GM18505 (cell line): ENCODE data around the gene POLDIP2.

ENCODE experiments used
- ATAC-seq: cut with Tn5 transposase; IDR thresholded peaks from one replicate; pipeline ENCODE4 v1.9.1; 2021; ENCODE audit not compliant: unreplicated experiment
- POLR2A ChIP-seq: IDR thresholded peaks from 4 replicates; pipeline ENCODE4 v1.6.1; 2011; ENCODE audit warnings: borderline replicate concordance; ENCODE audit not compliant: insufficient read depth, insufficient read length; ENCODE audit errors: extremely low read depth

POLDIP2 gene

GRCh38 chr17:28396635-28397239, 39.4 kb upstream of the POLDIP2 start:
- no peak for ATAC-seq
- TF ChIP-seq POLR2A, result no peak

DNA sequence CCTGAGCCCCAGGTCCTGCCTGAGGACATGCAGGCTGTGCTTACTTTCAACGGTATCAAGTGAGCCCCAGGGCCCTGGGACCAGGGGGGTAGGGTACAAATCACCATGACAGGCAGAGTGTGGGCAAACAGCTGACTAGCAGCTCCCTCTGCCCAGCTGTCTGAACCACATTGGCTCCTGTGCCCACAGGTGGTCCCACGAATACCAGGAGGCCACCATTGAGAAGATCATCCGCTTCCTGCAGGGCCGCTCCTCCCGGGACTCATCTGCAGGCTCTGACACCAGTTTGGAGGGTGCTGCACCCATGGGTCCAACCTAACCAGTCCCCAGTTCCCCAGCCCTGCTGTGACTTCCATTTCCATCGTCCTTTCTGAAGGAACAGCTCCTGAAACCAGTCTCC, 38.6 kb upstream of the POLDIP2 start:
- no peak for ATAC-seq
- TF ChIP-seq POLR2A, result no peak

GRCh38 chr17:28395426-28395825, 38.1 kb upstream of the POLDIP2 start:
- no peak for TF ChIP-seq POLR2A
- no peak for ATAC-seq

- no peak for ATAC-seq
- no peak for TF ChIP-seq POLR2A
Measured at GRCh38 chr17:28394337-28395116, 37.2 kb upstream of the POLDIP2 start.

- no peak for TF ChIP-seq POLR2A
- no peak for ATAC-seq
Measured at GRCh38 chr17:28392491-28392890, 35.2 kb upstream of the POLDIP2 start.

- no peak for TF ChIP-seq POLR2A
- no peak for ATAC-seq
Measured at GRCh38 chr17:28391401-28391800, 34.1 kb upstream of the POLDIP2 start.

DNA sequence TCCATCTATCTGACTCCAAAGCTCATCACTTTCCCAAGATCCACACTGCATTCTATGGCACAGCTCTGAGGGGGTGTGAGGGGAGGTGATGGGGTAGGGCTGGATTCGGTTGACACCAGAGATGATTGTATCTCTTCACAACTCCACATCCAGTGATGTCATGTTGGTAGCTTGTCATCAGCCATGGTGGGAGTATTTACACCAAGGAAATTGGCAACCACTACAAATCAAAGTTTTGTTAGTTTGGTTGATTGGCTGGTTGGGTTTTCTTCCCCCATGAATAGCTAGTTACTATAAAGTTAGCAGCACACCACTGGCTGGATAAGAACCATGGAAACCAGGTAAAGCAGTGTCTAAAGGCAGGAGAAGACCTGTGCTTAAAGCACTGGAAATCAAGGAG, 33.7 kb upstream of the POLDIP2 start:
- TF ChIP-seq POLR2A, result no peak
- no peak for ATAC-seq

DNA sequence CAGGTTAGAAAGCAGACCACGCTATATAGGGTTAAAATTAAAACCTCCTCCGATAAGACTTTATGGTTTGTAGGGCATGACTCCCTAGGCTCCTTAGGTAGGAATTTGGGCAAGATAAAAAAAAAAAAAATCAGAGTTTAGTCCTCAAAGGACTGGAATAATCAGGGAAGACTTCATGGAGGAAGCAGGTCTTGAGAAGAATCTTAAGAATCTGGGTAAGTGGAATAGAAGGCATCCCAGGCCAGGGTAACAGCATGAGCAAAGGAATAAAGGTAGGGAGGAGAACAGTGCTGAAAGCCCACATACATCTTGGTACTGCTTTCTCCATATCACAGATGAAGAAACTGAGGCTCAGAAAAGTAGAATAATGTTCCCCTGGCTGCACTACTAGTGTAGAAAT, 33.2 kb upstream of the POLDIP2 start:
- TF ChIP-seq POLR2A, result no peak
- no peak for ATAC-seq

DNA sequence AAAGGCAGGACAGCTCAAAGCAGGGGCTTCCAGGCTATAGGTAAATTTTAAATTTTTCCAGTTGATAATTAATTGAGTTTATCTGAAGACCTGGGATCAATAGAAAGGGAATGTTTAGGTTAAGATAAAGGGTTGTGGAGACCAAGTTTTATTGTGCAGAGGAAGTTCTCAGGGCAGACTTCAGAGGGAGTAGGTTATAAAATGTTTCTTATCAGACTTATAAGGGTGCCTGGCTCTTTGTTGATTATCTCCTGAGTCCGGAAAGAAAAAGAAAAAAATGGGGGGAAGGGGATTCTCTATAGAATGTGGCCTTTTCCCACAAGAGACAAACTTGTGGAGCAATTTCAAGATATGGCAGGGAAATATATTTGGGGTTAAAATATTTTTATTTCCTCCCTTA, 32.8 kb upstream of the POLDIP2 start:
- no peak for ATAC-seq
- TF ChIP-seq POLR2A, result no peak

DNA sequence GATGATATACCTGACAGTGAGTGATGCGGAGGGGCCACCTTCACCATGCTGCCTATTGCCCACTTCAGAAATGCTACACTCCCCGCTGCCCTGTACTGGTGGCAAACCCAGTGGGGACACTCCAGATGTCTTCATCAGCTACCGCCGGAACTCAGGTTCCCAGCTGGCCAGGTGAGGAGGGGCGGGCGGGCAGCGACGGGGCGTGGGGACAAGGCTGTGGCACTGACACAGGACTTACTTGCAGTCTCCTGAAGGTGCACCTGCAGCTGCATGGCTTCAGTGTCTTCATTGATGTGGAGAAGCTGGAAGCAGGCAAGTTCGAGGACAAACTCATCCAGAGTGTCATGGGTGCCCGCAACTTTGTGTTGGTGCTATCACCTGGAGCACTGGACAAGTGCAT, 30.8 kb upstream of the POLDIP2 start:
- no peak for TF ChIP-seq POLR2A
- ATAC-seq, result no peak

DNA sequence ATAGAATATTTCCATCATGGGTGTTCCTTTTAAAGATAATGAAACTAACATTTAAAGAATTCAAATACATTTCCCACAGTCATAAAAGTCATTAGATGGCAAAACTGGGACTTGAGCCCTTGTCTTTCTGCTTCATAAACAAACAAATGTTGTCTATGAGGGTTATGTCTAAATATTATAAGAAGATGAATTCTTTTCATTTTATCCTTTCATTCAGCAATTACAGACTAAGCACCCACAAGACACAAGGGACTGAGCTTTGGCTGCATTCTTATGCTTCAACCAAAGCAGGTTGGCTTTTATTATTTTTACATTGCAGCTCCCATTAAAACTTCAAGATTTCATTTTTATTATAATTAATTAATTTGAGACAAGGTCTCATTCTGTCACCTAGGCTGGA, 29.1 kb upstream of the POLDIP2 start:
- no peak for TF ChIP-seq POLR2A
- ATAC-seq, result no peak

DNA sequence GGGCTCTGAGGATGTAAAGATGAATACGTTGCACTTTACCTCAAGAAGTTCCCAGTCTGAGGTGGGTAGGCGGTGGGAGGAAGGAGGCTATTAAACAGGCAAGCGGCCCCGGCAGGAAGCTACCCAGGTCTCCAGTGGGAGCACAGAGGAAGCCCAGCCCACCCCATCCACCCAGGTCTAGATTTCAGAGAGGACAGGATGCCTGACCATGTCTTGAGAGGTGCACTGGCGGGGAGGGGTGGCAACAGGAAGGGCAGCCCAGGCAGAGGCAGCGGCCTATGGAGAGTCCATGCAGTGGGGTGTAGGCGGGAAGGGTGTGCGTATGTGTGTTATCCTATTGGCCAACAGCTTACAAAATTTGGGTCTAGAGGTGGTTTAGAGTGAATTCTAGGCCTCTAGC, 28.1 kb upstream of the POLDIP2 start:
- no peak for ATAC-seq
- no peak for TF ChIP-seq POLR2A

GRCh38 chr17:28385037-28385400, 27.7 kb upstream of the POLDIP2 start:
- ATAC-seq, result no peak
- TF ChIP-seq POLR2A, result no peak

DNA sequence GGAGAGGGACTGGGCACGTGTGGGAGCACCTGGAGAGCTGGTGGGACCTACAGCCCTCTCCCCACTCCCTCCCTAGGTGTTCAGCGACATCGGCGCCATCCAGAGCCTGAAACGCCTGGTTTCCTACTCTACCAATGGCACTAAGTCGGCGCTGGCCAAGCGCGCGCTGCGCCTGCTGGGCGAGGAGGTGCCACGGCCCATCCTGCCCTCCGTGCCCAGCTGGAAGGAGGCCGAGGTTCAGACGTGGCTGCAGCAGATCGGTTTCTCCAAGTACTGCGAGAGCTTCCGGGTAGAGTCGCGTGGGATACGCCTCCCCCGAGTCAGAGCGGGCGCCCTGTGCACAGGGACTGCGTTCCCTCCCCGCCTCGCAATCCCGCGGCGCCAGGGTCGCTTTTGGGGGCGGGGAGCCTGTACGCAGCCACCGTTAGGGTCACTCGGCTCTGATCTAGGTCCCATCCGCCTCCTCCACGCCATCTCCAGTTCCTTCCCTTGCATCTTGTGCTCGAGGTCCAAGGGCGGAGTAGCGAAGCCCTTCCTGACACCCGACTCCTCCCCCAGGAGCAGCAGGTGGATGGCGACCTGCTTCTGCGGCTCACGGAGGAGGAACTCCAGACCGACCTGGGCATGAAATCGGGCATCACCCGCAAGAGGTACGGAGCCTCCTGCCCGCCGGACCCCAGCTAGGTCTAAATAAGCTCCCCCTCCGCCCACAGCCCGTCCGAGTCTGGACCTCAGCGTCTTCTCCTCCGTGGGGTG, 27.1 kb upstream of the POLDIP2 start:
- ATAC-seq, result peak; percentile 65
- peak; percentile 74 for TF ChIP-seq POLR2A

- ATAC-seq, result no peak
- no peak for TF ChIP-seq POLR2A
Measured at GRCh38 chr17:28381141-28381825, 24.0 kb upstream of the POLDIP2 start.
